GM19193 (cell line): ENCODE measurements around the gene GSTT2B.
"Not testable (repeated sequence)": the region's sequence is repeated elsewhere in the genome, so short reads cannot be mapped to it uniquely, and the experiment has no call there.

Experiments
- POLR2A ChIP-seq: IDR thresholded peaks from 4 replicates; pipeline ENCODE4 v1.6.1; 2011; ENCODE audit not compliant: insufficient read depth, insufficient read length; ENCODE audit errors: extremely low read depth

Gene GSTT2B, protein sequence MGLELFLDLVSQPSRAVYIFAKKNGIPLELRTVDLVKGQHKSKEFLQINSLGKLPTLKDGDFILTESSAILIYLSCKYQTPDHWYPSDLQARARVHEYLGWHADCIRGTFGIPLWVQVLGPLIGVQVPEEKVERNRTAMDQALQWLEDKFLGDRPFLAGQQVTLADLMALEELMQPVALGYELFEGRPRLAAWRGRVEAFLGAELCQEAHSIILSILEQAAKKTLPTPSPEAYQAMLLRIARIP

DNA sequence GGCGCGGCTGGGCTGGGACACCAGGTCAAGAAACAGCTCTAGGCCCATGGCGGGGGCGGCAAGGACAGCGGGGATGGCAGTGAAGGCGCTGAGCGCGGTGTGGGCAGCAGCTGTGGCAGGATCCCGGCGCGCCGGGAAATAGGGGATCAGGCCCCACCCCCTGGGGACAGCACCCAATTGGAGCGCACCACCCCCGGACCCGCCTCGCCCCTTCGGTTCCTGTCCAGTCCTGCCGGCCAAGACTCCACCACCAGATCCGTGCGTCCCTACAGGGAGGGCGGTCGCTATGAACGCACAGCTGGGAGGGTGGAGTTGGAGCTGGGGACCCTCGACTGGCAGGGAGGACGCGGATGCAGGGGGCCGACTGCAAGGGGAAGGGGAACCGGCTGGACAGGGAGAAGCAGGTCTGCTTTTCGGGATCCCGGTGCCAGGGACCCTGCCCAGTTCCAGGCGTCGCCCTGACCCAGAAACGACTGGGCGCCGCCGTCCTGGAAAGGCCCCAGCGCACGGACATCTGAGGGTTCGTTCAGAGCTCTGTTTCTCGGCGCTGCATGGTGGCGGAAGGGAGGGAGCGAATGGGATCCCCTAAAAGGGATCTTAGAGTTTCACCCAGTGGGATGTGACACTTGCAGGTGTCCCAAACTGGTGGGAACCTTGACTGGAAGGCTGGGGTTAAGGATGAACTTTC lies at the start of gene GSTT2B:
Gene GSTT2B, minus strand, starts transcription at position 112 of the 688 bp plus-strand sequence. Its CDS starts 64 bp downstream, at position 48.
- not testable (repeated sequence) for TF ChIP-seq POLR2A

DNA sequence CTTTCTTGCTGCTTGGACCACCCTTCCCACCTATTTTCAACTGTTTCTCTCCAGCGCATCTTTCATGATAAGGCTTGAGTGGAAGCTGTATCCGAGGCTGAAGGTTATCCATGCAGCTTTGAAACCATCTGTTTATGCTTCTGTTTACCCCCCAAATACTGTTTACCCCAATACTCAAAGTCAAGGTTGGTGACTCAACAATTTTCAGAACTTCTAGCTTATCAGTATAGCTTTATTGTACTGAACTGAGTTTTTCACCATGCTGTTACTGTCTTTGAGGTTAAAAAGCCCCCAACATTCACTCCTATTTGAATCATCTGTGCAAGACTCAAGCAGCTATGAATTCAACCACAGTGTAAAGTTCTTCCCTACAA lies 49.0 kb upstream of the GSTT2B start:
- TF ChIP-seq POLR2A = no peak

DNA sequence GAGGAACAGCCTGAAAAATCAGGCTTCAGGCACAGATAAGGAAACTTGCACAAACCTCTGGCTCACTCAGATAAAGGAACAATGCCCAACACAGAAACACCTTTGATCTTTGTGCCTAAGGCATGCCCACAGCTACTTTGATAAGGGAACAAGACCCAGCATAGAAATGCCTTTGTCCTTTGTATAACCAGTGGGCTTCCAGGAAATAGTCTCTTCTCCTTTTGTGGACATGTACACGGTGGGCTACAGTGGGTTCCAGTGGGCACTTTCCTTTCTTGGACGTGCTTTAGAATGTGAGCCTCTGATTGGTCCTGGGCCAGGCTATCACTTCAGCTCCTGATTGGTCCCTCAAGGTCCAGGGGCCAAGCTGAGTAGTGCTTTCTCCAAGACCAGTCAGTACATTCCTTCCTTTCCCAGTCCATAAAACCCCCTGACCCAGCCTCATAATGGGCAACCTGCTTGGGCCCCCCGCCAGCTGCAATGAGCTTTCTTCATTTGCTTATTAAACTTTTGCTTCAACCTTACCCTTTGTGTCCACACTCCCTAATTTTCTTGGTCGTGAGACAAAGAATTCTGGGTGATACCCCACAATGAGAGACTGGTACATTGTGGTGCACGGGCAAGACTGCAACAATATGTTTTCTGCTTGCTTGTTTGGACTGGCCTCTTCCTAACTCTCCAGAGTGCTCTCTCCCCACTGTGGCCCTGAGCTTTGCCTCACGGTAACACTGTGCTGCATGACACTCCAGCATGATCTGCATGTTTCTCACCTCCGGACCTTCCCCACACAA lies 48.4 kb upstream of the GSTT2B start:
- TF ChIP-seq POLR2A = no peak

DNA sequence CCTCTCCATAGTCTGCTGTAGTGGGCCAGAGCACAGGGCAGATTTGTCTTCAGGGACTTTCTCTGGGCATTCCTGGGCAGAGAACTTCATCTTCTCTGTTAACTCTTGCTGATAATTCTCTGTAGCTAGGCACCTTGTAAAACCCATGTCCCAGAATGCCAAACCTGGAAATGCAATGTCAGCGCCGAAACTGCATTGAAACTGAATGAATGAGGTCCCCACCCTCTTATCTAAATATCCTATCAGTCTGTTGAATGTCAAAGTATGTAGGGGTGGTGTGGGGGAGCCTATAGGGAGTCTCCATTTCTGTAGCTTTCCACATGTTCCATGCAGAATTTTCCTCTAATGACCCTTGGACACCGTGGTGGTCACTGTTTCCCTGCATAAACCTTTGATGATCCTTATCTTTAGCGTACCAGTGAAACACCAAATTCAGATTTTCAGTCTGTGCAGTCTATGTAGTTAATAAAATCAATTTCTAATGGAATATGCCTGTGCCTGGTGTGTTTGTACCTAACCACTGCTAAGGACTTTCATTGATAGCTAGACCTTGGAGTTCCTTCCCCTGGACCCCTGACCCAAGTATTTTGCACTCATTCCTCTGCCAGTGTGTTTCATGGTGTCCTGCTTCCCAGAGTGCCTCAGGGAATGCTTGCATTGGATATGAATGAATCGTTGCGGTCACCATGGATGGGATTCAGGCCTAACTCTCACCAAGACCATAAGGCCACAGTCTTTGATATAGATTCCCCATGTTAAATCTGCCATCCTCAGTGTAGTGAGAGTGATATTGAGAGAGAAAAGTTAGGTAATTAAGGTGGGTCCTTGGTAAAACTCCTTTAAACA lies 47.6 kb upstream of the GSTT2B start:
- TF ChIP-seq POLR2A = no peak

DNA sequence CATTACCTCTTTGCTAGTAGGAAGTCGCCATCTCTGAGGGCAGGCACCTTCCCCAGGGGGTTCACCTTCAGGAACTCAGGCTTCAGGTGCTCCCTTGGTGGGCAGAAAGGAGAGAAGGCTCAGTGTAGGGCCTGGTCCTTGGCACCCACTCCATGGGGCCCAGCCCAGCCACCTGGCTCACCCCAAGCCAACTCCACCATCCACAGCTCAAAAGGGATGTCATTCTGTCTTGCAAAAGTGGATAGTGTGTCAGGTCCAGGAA lies 47.0 kb upstream of the GSTT2B start:
- TF ChIP-seq POLR2A = no peak

DNA sequence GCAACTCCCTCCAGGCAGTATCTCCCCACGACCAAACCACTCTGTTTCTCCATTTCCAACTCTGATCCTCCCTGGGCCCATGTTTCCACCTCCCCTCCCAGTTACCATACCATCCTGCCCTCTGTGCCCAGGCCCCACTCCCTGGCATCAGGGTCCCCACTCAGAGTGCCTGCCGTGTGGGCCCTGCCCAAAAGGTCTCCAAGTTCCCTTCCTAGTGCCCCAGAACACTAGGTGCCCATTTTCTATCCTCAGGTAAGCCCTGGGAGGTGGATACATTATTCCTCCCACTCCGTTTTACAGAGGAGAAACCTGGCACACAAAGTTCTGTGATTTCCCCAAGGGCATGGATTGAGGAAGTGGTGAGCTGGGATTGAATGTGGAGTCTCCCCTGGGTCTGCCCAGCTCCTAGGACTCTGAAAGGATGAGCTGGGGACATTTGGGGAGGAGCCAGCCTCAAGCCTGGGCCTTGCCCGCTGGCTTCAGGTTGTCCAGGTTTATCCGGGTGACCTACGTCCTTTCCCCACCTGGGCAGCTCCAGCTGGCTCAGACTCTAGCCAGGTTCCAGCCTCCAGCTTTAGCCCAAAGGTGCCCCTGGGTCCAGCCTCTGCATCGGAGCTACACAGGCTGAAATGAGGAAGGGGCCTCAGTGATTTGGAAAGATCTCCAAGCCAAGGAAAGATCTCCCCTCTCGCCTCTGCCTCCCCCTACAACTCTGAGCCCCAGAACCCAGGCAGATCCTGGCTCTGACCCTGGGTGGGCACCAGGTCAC lies 46.4 kb upstream of the GSTT2B start:
- TF ChIP-seq POLR2A = no peak

DNA sequence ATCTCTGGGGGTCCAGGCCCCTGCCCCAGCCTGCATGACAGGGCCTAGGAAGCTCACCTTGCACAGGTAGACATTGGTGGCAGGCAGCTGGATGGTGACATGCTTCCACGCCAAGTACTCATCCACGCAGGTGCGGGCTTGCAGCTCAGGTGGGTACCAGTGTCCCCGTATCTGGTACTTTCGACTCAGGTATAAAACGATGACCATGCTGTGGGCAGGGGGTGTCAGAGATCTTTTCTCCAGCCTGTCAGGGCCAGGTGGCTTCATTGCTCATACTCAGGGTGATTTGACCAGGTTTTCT lies 45.9 kb upstream of the GSTT2B start:
- TF ChIP-seq POLR2A = no peak

DNA sequence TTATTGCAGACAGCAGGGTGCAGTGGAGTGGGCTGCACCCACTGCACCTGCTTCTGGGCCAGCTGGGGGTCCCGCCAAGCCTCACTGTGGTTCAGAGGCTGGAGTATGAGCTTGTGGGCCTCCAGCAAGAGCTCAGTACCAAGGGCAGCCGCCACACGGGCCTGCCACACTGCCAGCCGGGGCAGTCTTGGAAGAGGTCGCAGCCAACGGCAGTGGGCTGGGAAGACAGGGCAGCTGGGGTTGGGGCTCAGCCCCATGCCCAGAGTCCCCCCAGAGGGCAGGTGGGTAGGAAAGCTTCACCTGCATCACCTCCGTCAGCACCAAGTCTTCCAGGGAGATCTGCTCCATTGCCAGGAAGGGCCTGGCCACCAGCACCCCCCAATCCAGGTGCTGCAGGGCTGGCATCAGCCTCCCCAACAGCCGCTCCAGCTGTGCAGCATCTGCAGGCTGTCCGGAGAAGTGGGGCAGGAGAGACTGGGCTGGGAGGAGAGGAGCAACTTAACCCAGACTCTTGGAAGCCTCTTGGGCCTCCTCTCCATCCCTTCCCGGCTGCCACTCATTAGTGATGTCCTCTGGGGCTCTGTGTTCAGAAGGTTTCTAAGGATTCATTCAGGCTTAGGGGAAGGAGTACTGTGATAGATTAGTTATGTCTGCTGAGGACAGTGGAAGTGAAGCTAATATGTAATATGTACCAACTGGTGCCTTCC lies 45.4 kb upstream of the GSTT2B start:
- TF ChIP-seq POLR2A = no peak

DNA sequence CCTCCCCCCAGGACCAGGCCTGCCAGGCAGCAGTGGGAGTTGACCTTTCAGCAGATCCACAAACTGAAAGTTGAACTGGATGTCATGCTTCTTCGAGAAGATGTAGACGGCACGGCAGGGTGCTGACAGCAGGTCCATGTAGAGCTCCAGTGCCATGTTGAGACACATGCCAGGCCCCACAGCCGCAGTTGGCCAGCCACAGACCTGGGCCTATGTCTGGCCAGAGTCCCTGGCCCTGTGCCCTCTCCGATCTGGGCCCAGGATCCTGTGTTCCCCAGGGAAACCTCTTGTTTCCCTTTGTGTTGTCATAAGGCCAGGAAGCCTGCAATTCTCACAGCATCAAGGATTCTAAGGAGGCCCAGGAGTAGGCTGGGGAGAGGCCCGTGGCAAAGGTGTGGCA lies 44.2 kb upstream of the GSTT2B start, which contains the start of gene GSTT4:
Gene GSTT4, minus strand, starts transcription at position 253 of the 400 bp plus-strand sequence. Its CDS starts 97 bp downstream, at position 156.
- TF ChIP-seq POLR2A = no peak

DNA sequence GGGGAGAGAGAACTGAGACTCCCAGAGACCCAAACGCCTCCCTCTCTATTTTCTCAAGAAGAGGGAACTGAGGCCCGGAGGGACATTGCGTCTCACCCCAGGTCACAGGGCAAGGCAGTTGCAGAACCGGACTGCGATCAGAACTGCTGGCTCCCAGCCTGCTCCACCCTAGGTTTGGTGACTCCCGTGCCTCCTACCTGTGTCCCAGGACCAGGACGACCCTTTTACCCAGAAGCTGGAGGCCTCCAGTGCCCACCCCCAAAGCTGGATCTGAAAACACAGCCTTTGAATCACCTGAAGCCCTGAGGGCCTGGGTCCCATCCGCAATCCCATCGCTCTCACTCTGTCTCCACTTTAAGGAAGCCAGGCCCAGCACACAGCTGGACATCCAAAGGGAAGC lies 42.9 kb upstream of the GSTT2B start:
- no peak for TF ChIP-seq POLR2A

DNA sequence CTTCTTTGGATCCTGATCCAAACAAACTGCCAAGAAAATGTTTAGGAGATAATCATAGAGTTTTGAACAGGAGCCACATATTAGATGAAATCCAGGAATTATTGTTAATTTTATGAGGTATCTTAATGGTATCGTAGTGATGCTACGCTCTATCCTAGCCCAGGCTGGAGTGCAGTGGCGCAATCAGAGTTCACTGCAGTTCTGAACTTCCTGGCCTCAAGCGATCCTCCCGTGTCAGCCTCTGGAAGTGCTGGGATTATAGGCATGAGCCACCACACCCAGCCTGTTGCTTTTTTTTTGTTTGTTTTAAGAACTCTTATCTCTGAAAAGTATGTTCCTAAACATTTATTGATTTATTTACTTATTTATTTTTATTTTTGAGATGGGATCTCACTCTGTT lies 41.9 kb upstream of the GSTT2B start:
- no peak for TF ChIP-seq POLR2A

DNA sequence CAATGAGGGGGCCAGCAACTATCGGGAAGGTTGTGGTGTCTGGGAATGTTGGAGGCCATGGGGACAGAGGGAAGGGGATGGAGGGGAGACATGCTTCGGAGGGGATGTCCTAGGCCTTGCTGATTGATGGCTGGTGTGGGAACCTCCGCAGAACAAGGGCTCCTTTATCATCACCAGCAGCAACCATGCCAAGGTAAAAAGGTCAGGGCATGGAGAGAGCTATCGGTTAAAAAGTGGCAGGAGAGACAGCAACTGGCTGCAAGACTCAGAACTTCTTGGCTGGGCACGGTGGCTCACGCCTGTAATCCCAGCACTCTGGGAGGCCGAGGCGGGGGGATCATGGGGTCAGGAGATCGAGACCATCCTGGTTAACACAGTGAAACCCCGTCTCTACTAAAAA lies 41.3 kb upstream of the GSTT2B start:
- no peak for TF ChIP-seq POLR2A

DNA sequence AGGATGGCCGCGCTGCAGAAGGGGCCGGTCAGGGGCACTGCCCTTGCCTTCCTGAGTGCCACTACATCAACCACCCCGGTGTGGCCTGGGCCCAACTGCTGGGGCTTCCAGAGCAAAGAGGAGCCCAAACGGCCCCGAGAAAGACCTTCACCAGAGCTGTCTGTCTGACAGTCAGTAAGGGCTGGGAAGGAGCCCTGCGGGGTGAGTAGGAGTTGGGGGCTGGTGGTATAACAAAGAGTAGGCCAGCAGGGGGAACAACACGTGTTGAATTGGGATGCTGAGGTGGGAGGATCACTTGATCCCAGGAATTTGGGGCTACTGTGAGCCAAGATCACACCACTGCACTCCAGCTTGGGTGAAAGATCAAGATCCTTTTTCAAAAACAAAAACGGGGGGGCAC lies 40.3 kb upstream of the GSTT2B start:
- TF ChIP-seq POLR2A = no peak

DNA sequence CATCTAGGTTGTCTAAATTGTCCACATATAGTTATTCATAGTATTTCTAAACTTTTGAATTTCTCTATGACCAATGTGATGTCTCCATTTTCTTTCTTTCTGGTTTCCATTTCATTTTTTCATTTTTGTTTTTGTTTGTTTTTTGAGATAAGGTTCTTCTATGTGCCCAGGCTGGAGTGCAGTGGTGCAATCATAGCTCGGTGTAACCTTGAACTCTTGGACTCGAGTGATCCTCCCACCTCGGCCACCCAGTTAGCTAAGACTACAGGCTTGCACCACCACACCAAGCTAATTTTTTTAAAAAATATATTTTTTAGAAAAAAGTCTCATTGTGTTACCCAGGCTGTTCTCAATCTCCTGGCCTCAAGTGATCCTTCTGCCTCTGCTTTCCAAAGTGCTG lies 36.1 kb upstream of the GSTT2B start:
- no peak for TF ChIP-seq POLR2A
